Thoracic aorta (tissue), 2 donors: ENCODE results near the gene ADGRA1. TPM values are rescaled to one million over a fixed set of nuclear protein-coding genes. Genes with fewer than 3 reads are reported as not detected.

ENCODE experiments used
- ATAC-seq: fragments of 150-250 bp; one replicate; pipeline ENCODE4 v1.8.0; 2017; ENCODE audit warnings: low read depth; ENCODE audit not compliant: insufficient number of reproducible peaks, low FRiP score
- DNase-seq: peaks from one replicate; pipeline ENCODE4 v3.0.0-alpha.2; 2020; ENCODE audit warnings: low spot score
- H3K27ac ChIP-seq, 2 donors: fragments of 200-600 bp; sonication (generic); 1 replicate in 1 of 2; 2 replicates in 1 of 2; pipeline ENCODE4 v1.5.1; 2016; ENCODE audit warnings: mild to moderate bottlenecking in 2 of 2, moderate library complexity in 2 of 2
- H3K27me3 ChIP-seq: fragments of 200-600 bp; sonication (generic); replicated peaks from 2 replicates; pipeline ENCODE4 v1.6.0; 2016; ENCODE audit warnings: mild to moderate bottlenecking; ENCODE audit not compliant: insufficient read depth
- H3K36me3 ChIP-seq: fragments of 200-600 bp; sonication (generic); one replicate; pipeline ENCODE4 v1.5.1; 2016
- H3K4me1 ChIP-seq, 2 donors: fragments of 200-600 bp; sonication (generic); 1 replicate in 1 of 2; 2 replicates in 1 of 2; pipeline versions ENCODE4 v1.5.1 to v1.6.0; 2016; ENCODE audit warnings: low read depth in 2 of 2, mild to moderate bottlenecking in 1 of 2; ENCODE audit not compliant: control insufficient read depth in 1 of 2
- H3K4me3 ChIP-seq: fragments of 200-600 bp; sonication (generic); 2 replicates; pipeline ENCODE4 v1.5.1; 2016; ENCODE audit warnings: mild to moderate bottlenecking
- H3K9me3 ChIP-seq: fragments of 200-600 bp; sonication (generic); 2 replicates; pipeline ENCODE4 v1.5.1; 2016
- CTCF ChIP-seq: fragments of 200-600 bp; sonication (generic); IDR thresholded peaks from one replicate; pipeline ENCODE4 v1.5.1; 2019; ENCODE audit warnings: antibody characterized with exemption
- total RNA-seq, 2 donors: library from RNA; depleted of rRNA; stranded (reverse); fragments of >200 nt; gene quantifications; one replicate each; pipeline versions ENCODE4 v1.1.0 to v1.2.3, GENCODE V29; 2016

Gene ADGRA1
- total RNA-seq, 2 donors from 2014 or later, result not detected

GRCh38 chr10:133140417-133141143, 52.9 kb downstream of the ADGRA1 start:
- no peaks in the 10 kb centered on the region for H3K27me3 ChIP-seq
- no peak for TF ChIP-seq CTCF
- no peak overlapping the region for H3K4me3 ChIP-seq
- no peaks in the 10 kb centered on the region for H3K36me3 ChIP-seq
- H3K9me3 ChIP-seq, result no peaks in the 10 kb centered on the region
- no peak overlapping the region for H3K27ac ChIP-seq
- DNase-seq (no peak), ATAC-seq (no peak)
- H3K4me1 ChIP-seq, result no peaks in the 10 kb centered on the region

GRCh38 chr10:133141144-133141957, 53.6 kb downstream of the ADGRA1 start:
- Histone ChIP-seq H3K27me3 (no peaks in the 10 kb centered on the region), H3K9me3 (no peaks in the 10 kb centered on the region), H3K27ac (no peak overlapping the region), H3K4me1 (no peaks in the 10 kb centered on the region), H3K4me3 (no peak overlapping the region), H3K36me3 (no peaks in the 10 kb centered on the region)
- ATAC-seq (no peak), DNase-seq (no peak)
- no peak for TF ChIP-seq CTCF

GRCh38 chr10:133141958-133142340, 54.2 kb downstream of the ADGRA1 start:
- H3K27me3 ChIP-seq, result no peaks in the 10 kb centered on the region
- no peak for ATAC-seq
- no peak for TF ChIP-seq CTCF
- DNase-seq, result no peak
- no peak overlapping the region for H3K27ac ChIP-seq
- no peaks in the 10 kb centered on the region for H3K36me3 ChIP-seq
- H3K4me1 ChIP-seq, result no peaks in the 10 kb centered on the region
- no peak overlapping the region for H3K4me3 ChIP-seq
- H3K9me3 ChIP-seq, result no peaks in the 10 kb centered on the region

- no peaks in the 10 kb centered on the region for H3K27me3 ChIP-seq
- H3K36me3 ChIP-seq, result no peaks in the 10 kb centered on the region
- no peak for ATAC-seq
- H3K4me1 ChIP-seq, result no peaks in the 10 kb centered on the region
- TF ChIP-seq CTCF, result no peak
- no peak overlapping the region for H3K27ac ChIP-seq
- no peak for DNase-seq
- H3K9me3 ChIP-seq, result peaks cover 2% of the 10 kb centered on the region
- H3K4me3 ChIP-seq, result no peak overlapping the region
Measured at GRCh38 chr10:133142523-133143199, 54.9 kb downstream of the ADGRA1 start.

GRCh38 chr10:133143200-133143533, 55.4 kb downstream of the ADGRA1 start:
- Histone ChIP-seq H3K27me3 (no peaks in the 10 kb centered on the region), H3K36me3 (no peaks in the 10 kb centered on the region), H3K4me3 (no peak overlapping the region), H3K4me1 (no peaks in the 10 kb centered on the region), H3K27ac (no peak overlapping the region), H3K9me3 (peaks cover 3% of the 10 kb centered on the region)
- no peak for TF ChIP-seq CTCF
- ATAC-seq, result no peak
- DNase-seq, result no peak
